PC-9 (cell line): Measurements from ENCODE around the gene CNTNAP1. TPM values are rescaled to one million over a fixed set of nuclear protein-coding genes. Genes with fewer than 3 reads are reported as not detected.

Experiments used
- BruUV-seq: library from RNA; stranded (reverse); fragments of 400-500 nt; replicated peaks from 2 replicates; lab custom pipeline; 2021; lab: Mats Ljungman, UMichigan
- CTCF ChIA-PET: fragments of 300-600 bp; sonication (Branson Sonifier 250); formaldehyde crosslinking; loops from one replicate; lab custom pipeline; 2022; ENCODE audit warnings: antibody characterized with exemption; lab: Charles Lee
- POLR2A ChIA-PET: fragments of 300-600 bp; sonication (Branson Sonifier 250); formaldehyde crosslinking; loops from one replicate; lab custom pipeline; 2022; ENCODE audit warnings: antibody characterized with exemption; ENCODE audit not compliant: unreplicated experiment; lab: Charles Lee
- DNase-seq, 2 experiments: peaks; one replicate each; pipeline versions ENCODE4 v3.0.0 to v3.0.0-alpha.2; 2015 to 2022; ENCODE audit warnings: mixed read lengths in 1 of 2
- H2AFZ ChIP-seq: fragments of 200-600 bp; sonication (generic); 2 replicates; pipeline ENCODE4 v1.8.1; 2017; ENCODE audit warnings: antibody characterized with exemption
- H3F3A ChIP-seq: fragments of 200-600 bp; sonication (generic); 2 replicates; pipeline ENCODE4 v1.8.1; 2017; ENCODE audit warnings: antibody characterized with exemption, mild to moderate bottlenecking, low read depth; ENCODE audit not compliant: insufficient read depth
- H3K27ac ChIP-seq: fragments of 200-600 bp; sonication (generic); 2 replicates; pipeline ENCODE4 v1.6.1; 2016; ENCODE audit warnings: mixed run types
- H3K27me3 ChIP-seq: fragments of 200-600 bp; sonication (generic); 2 replicates; pipeline ENCODE4 v1.6.1; 2016; ENCODE audit warnings: low read depth, mixed run types; ENCODE audit not compliant: insufficient read depth
- H3K36me3 ChIP-seq: fragments of 200-600 bp; sonication (generic); 2 replicates; pipeline ENCODE4 v1.6.1; 2016; ENCODE audit warnings: low read depth, mixed run types
- H3K4me1 ChIP-seq: fragments of 200-600 bp; sonication (generic); replicated peaks from 2 replicates; pipeline ENCODE4 v1.6.1; 2016; ENCODE audit warnings: mixed run types; ENCODE audit not compliant: insufficient read depth
- H3K4me2 ChIP-seq: fragments of 200-600 bp; sonication (generic); 2 replicates; pipeline ENCODE4 v1.6.1; 2017; ENCODE audit warnings: mixed run types
- H3K4me3 ChIP-seq: fragments of 200-600 bp; sonication (generic); 2 replicates; pipeline ENCODE4 v1.6.1; 2016; ENCODE audit warnings: mixed run types
- H3K79me2 ChIP-seq: fragments of 200-600 bp; sonication (generic); 2 replicates; pipeline ENCODE4 v1.6.1; 2017; ENCODE audit warnings: low read depth, mixed run types
- H3K9me2 ChIP-seq: fragments of 200-600 bp; sonication (generic); 2 replicates; pipeline ENCODE4 v1.8.1; 2017; ENCODE audit warnings: mild to moderate bottlenecking; ENCODE audit not compliant: insufficient read depth
- H3K9me3 ChIP-seq: fragments of 200-600 bp; sonication (generic); 2 replicates; pipeline ENCODE4 v1.8.1; 2016; ENCODE audit warnings: low read depth; ENCODE audit not compliant: insufficient read depth
- H4K20me1 ChIP-seq: fragments of 200-600 bp; sonication (generic); 2 replicates; pipeline ENCODE4 v1.8.1; 2017; ENCODE audit not compliant: insufficient read depth
- CTCF ChIP-seq: fragments of 200-600 bp; sonication (generic); conservative IDR thresholded peaks from 2 replicates; pipeline ENCODE4 v1.6.1; 2017; ENCODE audit warnings: mixed run types, antibody characterized with exemption, mild to moderate bottlenecking, moderate library complexity
- EZH2 ChIP-seq: fragments of 200-600 bp; sonication (generic); IDR thresholded peaks from 2 replicates; pipeline ENCODE4 v1.8.0; 2017; ENCODE audit warnings: antibody characterized with exemption, low read depth
- intact Hi-C: fragments of 100-400 bp; cut with micrococcal nuclease; formaldehyde crosslinking; loops from one replicate; pipeline ENCODE4 v1.10.0; 2022; ENCODE audit not compliant: unreplicated experiment
- total RNA-seq: library from RNA; stranded (reverse); gene quantifications from 2 replicates; pipeline ENCODE4 v1.2.3, GENCODE V29; 2021

The CNTNAP1 gene
- total RNA-seq, 1 experiment from 2014 or later: 1.8 TPM

GRCh38 chr17:42640121-42640520, 42.2 kb upstream of the CNTNAP1 start:
- no peak overlapping the region for H3K27ac ChIP-seq
- H3K4me2 ChIP-seq: no peak overlapping the region
- TF ChIP-seq EZH2 (no peak), CTCF (no peak)
- no peaks in the 10 kb centered on the region for H3K79me2 ChIP-seq
- no peaks in the 10 kb centered on the region for H3F3A ChIP-seq
- no peaks in the 10 kb centered on the region for H3K27me3 ChIP-seq
- H4K20me1 ChIP-seq: no peaks in the 10 kb centered on the region
- H3K4me3 ChIP-seq: no peak overlapping the region
- no TSS peak for BruUV-seq
- intact Hi-C loops: no loop called here
- no peaks in the 10 kb centered on the region for H3K4me1 ChIP-seq
- DNase-seq: no peak
- H2AFZ ChIP-seq: no peak overlapping the region
- no peaks in the 10 kb centered on the region for H3K9me3 ChIP-seq
- ChIA-PET POLR2A (no interaction called here), CTCF (no interaction called here)
- no peaks in the 10 kb centered on the region for H3K9me2 ChIP-seq
- H3K36me3 ChIP-seq: no peaks in the 10 kb centered on the region

GRCh38 chr17:42642336-42642735, 40.0 kb upstream of the CNTNAP1 start:
- intact Hi-C loops: no loop called here
- H3K9me2 ChIP-seq: no peaks in the 10 kb centered on the region
- H3K79me2 ChIP-seq: no peaks in the 10 kb centered on the region
- TF ChIP-seq EZH2: no peak
- TF ChIP-seq CTCF: no peak
- no peak overlapping the region for H3K27ac ChIP-seq
- no peak overlapping the region for H3K4me3 ChIP-seq
- no peaks in the 10 kb centered on the region for H3K9me3 ChIP-seq
- no peak overlapping the region for H2AFZ ChIP-seq
- H3K27me3 ChIP-seq: no peaks in the 10 kb centered on the region
- H3K36me3 ChIP-seq: no peaks in the 10 kb centered on the region
- ChIA-PET CTCF (no interaction called here), POLR2A (no interaction called here)
- no peaks in the 10 kb centered on the region for H4K20me1 ChIP-seq
- no peak overlapping the region for H3K4me2 ChIP-seq
- DNase-seq: no peak
- no TSS peak for BruUV-seq
- no peaks in the 10 kb centered on the region for H3F3A ChIP-seq
- no peaks in the 10 kb centered on the region for H3K4me1 ChIP-seq

- Histone ChIP-seq H3K4me3 (no peak overlapping the region), H3F3A (0 out of 2 replicates have a peak, but pooled peaks cover 6% of the 10 kb centered on the region), H3K36me3 (no peaks in the 10 kb centered on the region), H4K20me1 (no peaks in the 10 kb centered on the region), H3K79me2 (no peaks in the 10 kb centered on the region), H3K4me2 (no peak overlapping the region), H3K9me2 (no peaks in the 10 kb centered on the region), H3K27me3 (no peaks in the 10 kb centered on the region), H2AFZ (no peak overlapping the region), H3K9me3 (no peaks in the 10 kb centered on the region), H3K4me1 (0 out of 2 replicates have a peak, but pooled peaks cover 4% of the 10 kb centered on the region), H3K27ac (no peak overlapping the region)
- DNase-seq: peak; percentile 23 to 57
- POLR2A ChIA-PET: no interaction called here
- intact Hi-C loops: no loop called here
- TF ChIP-seq CTCF (no peak), EZH2 (no peak)
- CTCF ChIA-PET: interaction anchor here (0.7 kb wide), 2 partner anchors 70 to 127 kb away, joined by 3 read pairs; partner anchors contain the start of gene PSMC3IP
- no TSS peak for BruUV-seq
Measured at GRCh38 chr17:42647778-42648177, 34.6 kb upstream of the CNTNAP1 start.
